K562 (cell line): ENCODE measurements around the gene MINDY4B. TPM values are rescaled to one million over a fixed set of nuclear protein-coding genes. Genes with fewer than 3 reads are reported as not detected.
A peak's percentile ranks its signal among the peaks of the same experiment; 100 is the strongest.

ENCODE experiments used
- ATAC-seq: fragments of 200-7000 bp; cut with Tn5 transposase; 3 replicates; pipeline ENCODE4 v1.9.1; 2020; ENCODE audit warnings: moderate library complexity
- BruUV-seq: library from RNA; stranded (reverse); fragments of 400-500 nt; replicated peaks from 2 replicates; lab custom pipeline; 2021; lab: Mats Ljungman, UMichigan
- CTCF ChIA-PET: fragments of 300-600 bp; formaldehyde crosslinking; extraction: SDS; loops from one replicate; lab custom pipeline; 2021; ENCODE audit warnings: low intra/inter-chr PET ratio; lab: Yijun Ruan, JAX
- POLR2A ChIA-PET: fragments of 300-600, 350-650 bp; sonication (Branson Sonifier 250); formaldehyde crosslinking; extraction: SDS; loops from one replicate; lab custom pipeline; 2021; ENCODE audit warnings: antibody characterized with exemption, inconsistent platforms; lab: Yijun Ruan, JAX
- DNase-seq, 4 experiments: peaks; one replicate each; pipeline versions ENCODE4 v3.0.0 to v3.0.0-alpha.2; 2011 to 2018; ENCODE audit warnings: low spot score in 3 of 4, mixed read lengths in 3 of 4; ENCODE audit errors: extremely low read depth in 1 of 4
- FAIRE-seq: peaks from 2 replicates; lab custom pipeline; 2011; peaks lifted over from hg19 to GRCh38; lab: Jason Lieb, UNC
- H2AFZ ChIP-seq: 2 replicates; pipeline ENCODE4 v1.6.0; 2011; ENCODE audit warnings: low read depth, low read length, control low read depth, inconsistent platforms
- H3K27ac ChIP-seq: fragments of 200-600 bp; 3 replicates; pipeline ENCODE4 v1.8.0; 2011; ENCODE audit warnings: low read depth, mild to moderate bottlenecking, control low read depth, inconsistent platforms, low read length, moderate library complexity, mixed read lengths; ENCODE audit errors: extremely low read depth
- H3K27me3 ChIP-seq, 2 experiments: fragments of 300-600 bp in 1 of 2; 2 replicates in 1 of 2; 3 replicates in 1 of 2; pipeline versions ENCODE4 v1.6.0 to v1.8.0; 2011; ENCODE audit warnings: inconsistent platforms in 2 of 2, low read length in 2 of 2, mild to moderate bottlenecking in 1 of 2, mixed read lengths in 1 of 2, moderate library complexity in 1 of 2; ENCODE audit not compliant: control insufficient read depth in 2 of 2, insufficient read depth in 2 of 2
- H3K36me3 ChIP-seq: fragments of 300-600 bp; 3 replicates; pipeline ENCODE4 v1.8.0; 2011; ENCODE audit warnings: mild to moderate bottlenecking, low read length, inconsistent platforms; ENCODE audit not compliant: control insufficient read depth, insufficient read depth
- H3K4me1 ChIP-seq, 2 experiments: fragments of 200-600 bp in 1 of 2; replicated peaks in 1 of 2; 2 replicates in 1 of 2; 3 replicates in 1 of 2; pipeline versions ENCODE4 v1.5.1 to v1.8.0; 2011; ENCODE audit warnings: inconsistent platforms in 2 of 2, low read length in 2 of 2, mild to moderate bottlenecking in 1 of 2, mixed read lengths in 1 of 2, moderate library complexity in 1 of 2; ENCODE audit not compliant: control insufficient read depth in 2 of 2, insufficient read depth in 2 of 2
- H3K4me2 ChIP-seq: 2 replicates; pipeline ENCODE4 v1.6.1; 2011; ENCODE audit warnings: low read length, control low read depth, inconsistent platforms, mixed read lengths; ENCODE audit not compliant: insufficient read depth
- H3K4me3 ChIP-seq: fragments of 200-600 bp; sonication (generic), shearing (Covaris generic); 2 replicates; pipeline ENCODE4 v1.5.1; 2016; ENCODE audit warnings: control low read depth, inconsistent platforms
- H3K79me2 ChIP-seq: fragments of 200-600 bp; 3 replicates; pipeline ENCODE4 v1.8.0; 2011; ENCODE audit warnings: low read length, inconsistent platforms; ENCODE audit not compliant: control insufficient read depth, insufficient read depth
- H3K9ac ChIP-seq, 2 experiments: 2 replicates each; pipeline versions ENCODE4 v1.6.0 to v1.6.1; 2011; ENCODE audit warnings: low read depth in 2 of 2, low read length in 2 of 2, control low read depth in 1 of 2, inconsistent platforms in 1 of 2, mild to moderate bottlenecking in 1 of 2, mixed read lengths in 1 of 2; ENCODE audit not compliant: insufficient read depth in 1 of 2
- H3K9me1 ChIP-seq: one replicate; pipeline ENCODE4 v1.6.0; 2011; ENCODE audit warnings: inconsistent platforms, mild to moderate bottlenecking, low read length, moderate library complexity; ENCODE audit not compliant: control insufficient read depth, insufficient read depth
- H3K9me3 ChIP-seq: replicated peaks from 2 replicates; pipeline ENCODE4 v1.5.1; 2011; ENCODE audit warnings: low read depth, low read length, inconsistent platforms; ENCODE audit not compliant: control insufficient read depth, insufficient read depth
- H4K20me1 ChIP-seq: replicated peaks from 2 replicates; pipeline ENCODE4 v1.6.1; 2011; ENCODE audit warnings: low read length, inconsistent platforms, mixed read lengths; ENCODE audit not compliant: control insufficient read depth, insufficient read depth
- CTCF ChIP-seq, 3 experiments: IDR thresholded peaks in 2 of 3; conservative IDR thresholded peaks in 1 of 3; 2 replicates each; pipeline ENCODE4 v1.5.1; 2011 to 2012; ENCODE audit warnings: low read length in 3 of 3, mild to moderate bottlenecking in 3 of 3, control low read depth in 2 of 3, improper control_type of control experiment in 1 of 3, inconsistent platforms in 1 of 3, low read depth in 1 of 3, mixed read lengths in 1 of 3, moderate library complexity in 1 of 3; ENCODE audit not compliant: insufficient read depth in 2 of 3
- DEAF1 ChIP-seq: fragments of 450-650 bp; formaldehyde crosslinking; IDR thresholded peaks from 2 replicates; pipeline ENCODE4 v1.4.0; 2020; ENCODE audit warnings: mild to moderate bottlenecking, moderate library complexity
- KLF13 ChIP-seq: fragments of 450-650 bp; IDR thresholded peaks from 2 replicates; pipeline ENCODE4 v1.6.1; 2016; ENCODE audit warnings: missing genetic modification characterization, low read depth, mild to moderate bottlenecking, missing compliant biosample characterization, moderate library complexity, borderline replicate concordance
- KLF6 ChIP-seq: fragments of 250-450 bp; sonication (Bioruptor Pico); IDR thresholded peaks from 2 replicates; pipeline ENCODE4 v1.4.0; 2020; ENCODE audit warnings: mild to moderate bottlenecking, moderate library complexity, borderline replicate concordance
- SMC3 ChIP-seq: conservative IDR thresholded peaks from 2 replicates; pipeline ENCODE4 v1.6.1; 2011; ENCODE audit warnings: low read depth, low read length, improper control_type of control experiment; ENCODE audit not compliant: insufficient read depth
- STAG1 ChIP-seq: sonication (generic); formaldehyde crosslinking; IDR thresholded peaks from 2 replicates; pipeline ENCODE4 v1.5.0; 2020; ENCODE audit warnings: missing genetic modification reagents, borderline replicate concordance
- XRCC5 ChIP-seq: fragments of 200-400 bp; formaldehyde crosslinking; IDR thresholded peaks from 2 replicates; pipeline ENCODE4 v1.6.1; 2017; ENCODE audit warnings: low read depth, mild to moderate bottlenecking, low read length
- WGBS: fragments of 100-300 bp; shearing (Covaris generic); methylation state at CpG from one replicate; pipeline ENCODE4 v1.1.6; 2016; ENCODE audit warnings: low coverage, mixed read lengths; ENCODE audit not compliant: insufficient coverage; ENCODE audit errors: missing lambda C conversion rate; 5-methylcytosine and 5-hydroxymethylcytosine counted together
- in situ Hi-C: fragments of 300-500 bp; cut with MboI; formaldehyde crosslinking; loops from 4 replicates; pipeline ENCODE4 v1.15.0; 2018; ENCODE audit warnings: inconsistent platforms, mixed read lengths
- intact Hi-C: fragments of 100-400 bp; cut with micrococcal nuclease; formaldehyde crosslinking; loops from 2 replicates; pipeline ENCODE4 v1.14.2; 2022
- polyA plus RNA-seq, 8 experiments: library from polyadenylated mRNA; depleted of rRNA in 4 of 8; stranded (reverse) in 5 of 8; unstranded in 3 of 8; fragments of >200 nt; fragmentation: Nextera tagmentation in 2 of 8; fragmentation: Illumina TruSeq in 1 of 8; extraction: Ambion mirVana in 2 of 8; extraction: Trizol in 1 of 8; gene quantifications; 2 replicates each; pipeline versions ENCODE4 v1.2.1 to v1.2.3, GENCODE V29; 2011 to 2014; ENCODE audit warnings: inconsistent platforms in 1 of 8, missing spikeins in 1 of 8
- total RNA-seq, 7 experiments: library from RNA; depleted of rRNA in 6 of 7; stranded (reverse); fragments of >200 nt in 6 of 7; fragmentation: Illumina TruSeq in 2 of 7; extraction: Trizol in 2 of 7; gene quantifications; 2 replicates each; pipeline versions ENCODE4 v1.2.1 to v1.2.3, GENCODE V29; 2011 to 2021; ENCODE audit warnings: low replicate concordance in 1 of 7
- TF ChIP-seq, protein P1 (sequence below), 2 experiments: fragments of 450-650 bp; formaldehyde crosslinking in 1 of 2; IDR thresholded peaks; 2 replicates each; pipeline versions ENCODE4 v1.4.0 to v1.6.1; 2014 to 2020; ENCODE audit warnings: mild to moderate bottlenecking in 2 of 2, borderline replicate concordance in 1 of 2, low read depth in 1 of 2

Gene MINDY4B
- total and polyA plus RNA-seq, 9 of the 15 experiments (the other 6 are each of a cell fraction or from before 2014, with no cell fraction given) = not detected

DNA sequence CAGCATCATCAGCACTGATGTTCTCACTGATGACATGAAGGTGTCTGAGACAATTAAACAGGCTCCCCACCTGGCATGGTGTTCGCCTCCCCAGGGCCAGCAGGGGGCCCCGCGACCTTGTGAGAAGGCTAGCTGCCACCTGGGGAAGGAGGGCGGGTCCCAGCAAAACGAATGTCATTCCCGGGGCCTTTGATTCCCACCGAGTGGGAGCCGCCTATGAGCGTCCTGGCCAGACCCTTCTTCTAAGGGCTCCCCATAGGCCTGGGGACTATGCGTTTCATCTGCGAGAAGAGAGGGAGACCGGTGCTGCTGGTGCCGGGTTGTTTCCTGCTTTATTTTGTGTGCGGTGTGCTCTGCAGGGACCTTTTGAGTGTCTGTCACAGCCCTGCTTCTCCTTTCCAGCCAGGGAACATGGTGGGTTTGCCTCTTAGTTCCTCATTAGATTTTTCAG is 20.5 kb upstream of the MINDY4B start:
- no TSS peak for BruUV-seq
- ATAC-seq (peak; percentile 97), FAIRE-seq (peak; percentile 84), DNase-seq (peak; percentile 64 to 76 (median 72))
- Histone ChIP-seq H4K20me1 (no peaks in the 10 kb centered on the region), H3K36me3 (no peaks in the 10 kb centered on the region), H3K9me3 (no peaks in the 10 kb centered on the region), H3K4me2 (peak overlapping the region; percentile 56), H3K9ac (no peak overlapping the region), H3K27ac (no peak overlapping the region), H3K4me3 (no peak overlapping the region), H2AFZ (peak overlapping the region; percentile 51), H3K4me1 (peaks cover 0 to 3% of the 10 kb centered on the region in 2 experiments; a peak in 1 of 5 replicates), H3K27me3 (peaks cover 0 to 27% of the 10 kb centered on the region in 2 experiments; a peak in 3 of 5 replicates), H3K79me2 (no peaks in the 10 kb centered on the region), H3K9me1 (no peaks in the 10 kb centered on the region)
- CTCF ChIA-PET = interaction anchor here (0.9 kb wide), 1 partner anchor 220 kb away, joined by 3 read pairs; no protein-coding TSS in a partner anchor
- intact Hi-C loops = loop anchor here (1.0 kb wide), 1 partner anchor 221 kb away; no protein-coding TSS in a partner anchor
- in situ Hi-C loops = no loop called here
- POLR2A ChIA-PET = interaction anchor here (0.5 to 0.8 kb wide), 4 partner anchors 30 to 1443 kb away, joined by 3 read pairs; no protein-coding TSS in a partner anchor
- WGBS = 2% methylated on average over 11 of the region's 14 CpGs
- TF ChIP-seq STAG1 (CRISPR knock-in tag) (peak; percentile 22; the same call in 1 of the 2 replicates), DEAF1 (0 out of 2 replicates have a peak, but pooled peaks have one; percentile 44), CTCF (IDR thresholded peaks at IDR 0.05 in 2 of 3, conservative IDR thresholded peaks at IDR 0.05 in 1 of 3; ENCODE audit: insufficient read depth in 2 of 3, low read depth in 1 of 3, low read length in 3 of 3) (peak; percentile 73 to 87 (median 79)), SMC3 (peak; percentile 75), KLF6 (no peak), XRCC5 (0 out of 2 replicates have a peak, but pooled peaks have one; percentile 54), KLF13 (tag) (peak; percentile 44; the same call in 1 of the 2 replicates)
- TF ChIP-seq, protein P1, sequence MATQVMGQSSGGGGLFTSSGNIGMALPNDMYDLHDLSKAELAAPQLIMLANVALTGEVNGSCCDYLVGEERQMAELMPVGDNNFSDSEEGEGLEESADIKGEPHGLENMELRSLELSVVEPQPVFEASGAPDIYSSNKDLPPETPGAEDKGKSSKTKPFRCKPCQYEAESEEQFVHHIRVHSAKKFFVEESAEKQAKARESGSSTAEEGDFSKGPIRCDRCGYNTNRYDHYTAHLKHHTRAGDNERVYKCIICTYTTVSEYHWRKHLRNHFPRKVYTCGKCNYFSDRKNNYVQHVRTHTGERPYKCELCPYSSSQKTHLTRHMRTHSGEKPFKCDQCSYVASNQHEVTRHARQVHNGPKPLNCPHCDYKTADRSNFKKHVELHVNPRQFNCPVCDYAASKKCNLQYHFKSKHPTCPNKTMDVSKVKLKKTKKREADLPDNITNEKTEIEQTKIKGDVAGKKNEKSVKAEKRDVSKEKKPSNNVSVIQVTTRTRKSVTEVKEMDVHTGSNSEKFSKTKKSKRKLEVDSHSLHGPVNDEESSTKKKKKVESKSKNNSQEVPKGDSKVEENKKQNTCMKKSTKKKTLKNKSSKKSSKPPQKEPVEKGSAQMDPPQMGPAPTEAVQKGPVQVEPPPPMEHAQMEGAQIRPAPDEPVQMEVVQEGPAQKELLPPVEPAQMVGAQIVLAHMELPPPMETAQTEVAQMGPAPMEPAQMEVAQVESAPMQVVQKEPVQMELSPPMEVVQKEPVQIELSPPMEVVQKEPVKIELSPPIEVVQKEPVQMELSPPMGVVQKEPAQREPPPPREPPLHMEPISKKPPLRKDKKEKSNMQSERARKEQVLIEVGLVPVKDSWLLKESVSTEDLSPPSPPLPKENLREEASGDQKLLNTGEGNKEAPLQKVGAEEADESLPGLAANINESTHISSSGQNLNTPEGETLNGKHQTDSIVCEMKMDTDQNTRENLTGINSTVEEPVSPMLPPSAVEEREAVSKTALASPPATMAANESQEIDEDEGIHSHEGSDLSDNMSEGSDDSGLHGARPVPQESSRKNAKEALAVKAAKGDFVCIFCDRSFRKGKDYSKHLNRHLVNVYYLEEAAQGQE (IDR thresholded peaks at IDR 0.05; ENCODE audit: borderline replicate concordance) = peak; percentile 53; the same call in 1 of the 2 replicates
- TF ChIP-seq, protein P1 (CRISPR knock-in tag; IDR thresholded peaks at IDR 0.05; ENCODE audit: low read depth) = no peak
